K562 (cell line): ENCODE data around the gene SFMBT2. TPM values are rescaled to one million over a fixed set of nuclear protein-coding genes. Genes with fewer than 3 reads are reported as not detected.
A peak's percentile ranks its signal among the peaks of the same experiment; 100 is the strongest.

Experiments used
- EP300 ChIP-seq: IDR thresholded peaks from 2 replicates; pipeline ENCODE4 v1.6.1; 2012; ENCODE audit warnings: low read length, improper control_type of control experiment
- ESRRA ChIP-seq: fragments of 450-650 bp; IDR thresholded peaks from 2 replicates; pipeline ENCODE4 v1.6.1; 2014; ENCODE audit warnings: low read depth, mild to moderate bottlenecking, moderate library complexity, borderline replicate concordance
- ETV6 ChIP-seq, 3 experiments: fragments of 150-350 bp in 1 of 3; sonication (generic) in 1 of 3; formaldehyde crosslinking in 1 of 3; IDR thresholded peaks; 2 replicates each; pipeline versions ENCODE4 v1.6.1 to v1.8.0; 2014 to 2022; ENCODE audit warnings: borderline replicate concordance in 2 of 3, low read depth in 2 of 3, antibody characterized with exemption in 1 of 3, low read length in 1 of 3, mild to moderate bottlenecking in 1 of 3, missing genetic modification reagents in 1 of 3
- GATAD2A ChIP-seq: fragments of 450-650 bp; IDR thresholded peaks from 2 replicates; pipeline ENCODE4 v1.6.1; 2017
- HINFP ChIP-seq: fragments of 450-650 bp; conservative IDR thresholded peaks from 2 replicates; pipeline ENCODE4 v1.6.1; 2016; ENCODE audit warnings: missing genetic modification characterization, low read depth, mild to moderate bottlenecking, control low read depth, missing compliant biosample characterization
- JUND ChIP-seq, 2 experiments: IDR thresholded peaks; 2 replicates in 1 of 2; 3 replicates in 1 of 2; pipeline ENCODE4 v1.6.1; 2011; ENCODE audit warnings: borderline replicate concordance in 2 of 2, low read depth in 2 of 2, low read length in 2 of 2, improper control_type of control experiment in 1 of 2, missing biosample characterization in 1 of 2, missing genetic modification characterization in 1 of 2, missing genetic modification reagents in 1 of 2
- KDM1A ChIP-seq, 2 experiments: fragments of 450-650 bp; IDR thresholded peaks; 2 replicates each; pipeline ENCODE4 v1.6.1; 2016; ENCODE audit warnings: mild to moderate bottlenecking in 2 of 2
- MXD1 ChIP-seq: fragments of 250-450 bp; sonication (Bioruptor Pico); IDR thresholded peaks from 2 replicates; pipeline ENCODE4 v1.8.0; 2021; ENCODE audit warnings: borderline replicate concordance, mild to moderate bottlenecking, moderate library complexity; ENCODE audit not compliant: poor library complexity, severe bottlenecking
- NCOA2 ChIP-seq, 2 experiments: fragments of 450-650 bp; IDR thresholded peaks; 2 replicates each; pipeline ENCODE4 v1.6.1; 2018; ENCODE audit warnings: mild to moderate bottlenecking in 2 of 2, moderate library complexity in 1 of 2; ENCODE audit not compliant: partially characterized antibody in 2 of 2
- NCOA6 ChIP-seq: fragments of 450-650 bp; IDR thresholded peaks from 2 replicates; pipeline ENCODE4 v1.6.1; 2017; ENCODE audit warnings: mild to moderate bottlenecking
- NCOR1 ChIP-seq: fragments of 450-650 bp; IDR thresholded peaks from 2 replicates; pipeline ENCODE4 v1.6.1; 2016; ENCODE audit warnings: mild to moderate bottlenecking, moderate library complexity
- NONO ChIP-seq, 2 experiments: fragments of 200-400 bp in 1 of 2; fragments of 450-650 bp in 1 of 2; formaldehyde crosslinking in 1 of 2; IDR thresholded peaks; 2 replicates each; pipeline ENCODE4 v1.6.1; 2017; ENCODE audit warnings: low read depth in 2 of 2, mild to moderate bottlenecking in 2 of 2, moderate library complexity in 2 of 2, low read length in 1 of 2
- NR0B1 ChIP-seq: fragments of 450-650 bp; IDR thresholded peaks from one replicate; pipeline ENCODE4 v1.6.1; 2018; ENCODE audit warnings: mild to moderate bottlenecking, moderate library complexity; ENCODE audit not compliant: partially characterized antibody
- NR2C1 ChIP-seq, 2 experiments: fragments of 450-650 bp; IDR thresholded peaks; 2 replicates each; pipeline ENCODE4 v1.6.1; 2017; ENCODE audit warnings: mild to moderate bottlenecking in 2 of 2, antibody characterized with exemption in 1 of 2, inconsistent platforms in 1 of 2, missing compliant biosample characterization in 1 of 2, missing genetic modification characterization in 1 of 2
- POLR2B ChIP-seq: fragments of 450-650 bp; IDR thresholded peaks from 2 replicates; pipeline ENCODE4 v1.6.1; 2018; ENCODE audit warnings: low read depth; ENCODE audit not compliant: partially characterized antibody
- RBBP5 ChIP-seq: fragments of 200-600 bp; sonication (generic); IDR thresholded peaks from 2 replicates; pipeline ENCODE4 v1.6.1; 2012; ENCODE audit warnings: borderline replicate concordance, mild to moderate bottlenecking, low read length, control low read depth, inconsistent platforms; ENCODE audit not compliant: insufficient read depth, poor library complexity, severe bottlenecking
- RCOR1 ChIP-seq, 2 experiments: IDR thresholded peaks; 2 replicates each; pipeline ENCODE4 v1.6.1; 2012; ENCODE audit warnings: low read depth in 2 of 2, low read length in 2 of 2, borderline replicate concordance in 1 of 2, improper control_type of control experiment in 1 of 2
- SFPQ ChIP-seq: fragments of 200-400 bp; formaldehyde crosslinking; IDR thresholded peaks from 2 replicates; pipeline ENCODE4 v1.6.1; 2017; ENCODE audit warnings: mild to moderate bottlenecking, low read depth, low read length, moderate library complexity
- TBL1XR1 ChIP-seq, 2 experiments: IDR thresholded peaks; 2 replicates each; pipeline ENCODE4 v1.6.1; 2012; ENCODE audit warnings: improper control_type of control experiment in 2 of 2, low read length in 2 of 2, mild to moderate bottlenecking in 1 of 2
- polyA plus RNA-seq, 8 experiments: library from polyadenylated mRNA; depleted of rRNA in 4 of 8; stranded (reverse) in 5 of 8; unstranded in 3 of 8; fragments of >200 nt; fragmentation: Nextera tagmentation in 2 of 8; fragmentation: Illumina TruSeq in 1 of 8; extraction: Ambion mirVana in 2 of 8; extraction: Trizol in 1 of 8; gene quantifications; 2 replicates each; pipeline versions ENCODE4 v1.2.1 to v1.2.3, GENCODE V29; 2011 to 2014; ENCODE audit warnings: inconsistent platforms in 1 of 8, missing spikeins in 1 of 8
- total RNA-seq, 7 experiments: library from RNA; depleted of rRNA in 6 of 7; stranded (reverse); fragments of >200 nt in 6 of 7; fragmentation: Illumina TruSeq in 2 of 7; extraction: Trizol in 2 of 7; gene quantifications; 2 replicates each; pipeline versions ENCODE4 v1.2.1 to v1.2.3, GENCODE V29; 2011 to 2021; ENCODE audit warnings: low replicate concordance in 1 of 7

SFMBT2 gene
- total and polyA plus RNA-seq, 9 of the 15 experiments (the other 6 are each of a cell fraction or from before 2014, with no cell fraction given): 1.2 to 13.6 (median 7.6) TPM

GRCh38 chr10:7251696-7252465 is 159.0 kb downstream of the SFMBT2 start (continued):
- TF ChIP-seq KDM1A (IDR thresholded peaks at IDR 0.05) (peak; percentile 78 to 86), NCOR1 (peak; percentile 97), RCOR1 (IDR thresholded peaks at IDR 0.05; ENCODE audit: borderline replicate concordance in 1 of 2, low read depth in 2 of 2, low read length in 2 of 2) (peak; percentile 20 to 81; a peak in 1 of 4 replicates), GATAD2A (peak; percentile 23; the same call in 1 of the 2 replicates), EP300 (peak; percentile 96), NONO (IDR thresholded peaks at IDR 0.05; ENCODE audit: low read depth in 2 of 2, low read length in 1 of 2) (no peak), JUND (IDR thresholded peaks at IDR 0.05; ENCODE audit: borderline replicate concordance, low read depth, low read length) (peak; percentile 81), JUND (tag; IDR thresholded peaks at IDR 0.05; ENCODE audit: borderline replicate concordance, low read depth, low read length) (peak; percentile 74; the same call in 1 of the 3 replicates), RBBP5 (peak; percentile 43), NR0B1 (no peak), ETV6 (IDR thresholded peaks at IDR 0.05; ENCODE audit: borderline replicate concordance in 1 of 2, low read depth in 2 of 2, low read length in 1 of 2) (peak in 1 of 2 experiments; percentile 81; a peak in 3 of 4 replicates), ETV6 (CRISPR knock-in tag; IDR thresholded peaks at IDR 0.05; ENCODE audit: borderline replicate concordance) (no peak), NCOA6 (0 out of 2 replicates have a peak, but pooled peaks have one; percentile 8), TBL1XR1 (IDR thresholded peaks at IDR 0.05; ENCODE audit: low read length in 2 of 2) (peak; percentile 93 to 94), ESRRA (peak; percentile 99), NR2C1 (IDR thresholded peaks at IDR 0.05) (peak; percentile 74), NR2C1 (tag; IDR thresholded peaks at IDR 0.05) (peak; percentile 90), NCOA2 (IDR thresholded peaks at IDR 0.05; ENCODE audit: partially characterized antibody in 2 of 2) (peak; percentile 42 to 60), MXD1 (no peak), SFPQ (no peak), POLR2B (no peak), HINFP (tag) (peak; percentile 81; the same call in 1 of the 2 replicates)
